GM12874 (cell line): ENCODE measurements around the gene SLC29A2.
A peak's percentile ranks its signal among the peaks of the same experiment; 100 is the strongest.

ENCODE experiments used
- TF ChIP-seq, protein P1 (sequence below): IDR thresholded peaks from 2 replicates; pipeline ENCODE4 v1.5.1; 2011; ENCODE audit warnings: low read depth, mild to moderate bottlenecking, control low read depth, low read length, moderate library complexity; ENCODE audit not compliant: insufficient read depth

Gene SLC29A2

DNA sequence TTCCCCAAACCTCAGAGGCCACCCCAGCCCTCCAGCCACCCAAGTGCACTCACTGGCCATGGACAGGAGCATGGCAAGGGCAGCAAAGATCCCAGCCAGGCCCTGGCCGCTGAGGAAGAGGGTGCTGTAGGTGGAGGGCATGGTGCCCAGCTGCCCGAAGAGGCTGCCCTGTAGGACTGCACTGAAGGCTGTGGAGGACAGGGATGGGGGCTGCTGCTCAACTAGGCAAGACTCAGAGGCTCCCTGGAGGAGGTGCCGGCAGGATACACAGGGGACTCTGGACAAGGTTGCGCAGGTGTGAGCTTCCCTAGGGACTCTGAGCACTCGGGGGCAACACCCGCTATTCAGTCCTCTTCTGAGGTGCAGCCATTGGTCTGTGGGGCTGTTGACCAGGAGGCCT, 3.1 kb downstream of the SLC29A2 start:
- TF ChIP-seq, protein P1, sequence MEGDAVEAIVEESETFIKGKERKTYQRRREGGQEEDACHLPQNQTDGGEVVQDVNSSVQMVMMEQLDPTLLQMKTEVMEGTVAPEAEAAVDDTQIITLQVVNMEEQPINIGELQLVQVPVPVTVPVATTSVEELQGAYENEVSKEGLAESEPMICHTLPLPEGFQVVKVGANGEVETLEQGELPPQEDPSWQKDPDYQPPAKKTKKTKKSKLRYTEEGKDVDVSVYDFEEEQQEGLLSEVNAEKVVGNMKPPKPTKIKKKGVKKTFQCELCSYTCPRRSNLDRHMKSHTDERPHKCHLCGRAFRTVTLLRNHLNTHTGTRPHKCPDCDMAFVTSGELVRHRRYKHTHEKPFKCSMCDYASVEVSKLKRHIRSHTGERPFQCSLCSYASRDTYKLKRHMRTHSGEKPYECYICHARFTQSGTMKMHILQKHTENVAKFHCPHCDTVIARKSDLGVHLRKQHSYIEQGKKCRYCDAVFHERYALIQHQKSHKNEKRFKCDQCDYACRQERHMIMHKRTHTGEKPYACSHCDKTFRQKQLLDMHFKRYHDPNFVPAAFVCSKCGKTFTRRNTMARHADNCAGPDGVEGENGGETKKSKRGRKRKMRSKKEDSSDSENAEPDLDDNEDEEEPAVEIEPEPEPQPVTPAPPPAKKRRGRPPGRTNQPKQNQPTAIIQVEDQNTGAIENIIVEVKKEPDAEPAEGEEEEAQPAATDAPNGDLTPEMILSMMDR: no peak

DNA sequence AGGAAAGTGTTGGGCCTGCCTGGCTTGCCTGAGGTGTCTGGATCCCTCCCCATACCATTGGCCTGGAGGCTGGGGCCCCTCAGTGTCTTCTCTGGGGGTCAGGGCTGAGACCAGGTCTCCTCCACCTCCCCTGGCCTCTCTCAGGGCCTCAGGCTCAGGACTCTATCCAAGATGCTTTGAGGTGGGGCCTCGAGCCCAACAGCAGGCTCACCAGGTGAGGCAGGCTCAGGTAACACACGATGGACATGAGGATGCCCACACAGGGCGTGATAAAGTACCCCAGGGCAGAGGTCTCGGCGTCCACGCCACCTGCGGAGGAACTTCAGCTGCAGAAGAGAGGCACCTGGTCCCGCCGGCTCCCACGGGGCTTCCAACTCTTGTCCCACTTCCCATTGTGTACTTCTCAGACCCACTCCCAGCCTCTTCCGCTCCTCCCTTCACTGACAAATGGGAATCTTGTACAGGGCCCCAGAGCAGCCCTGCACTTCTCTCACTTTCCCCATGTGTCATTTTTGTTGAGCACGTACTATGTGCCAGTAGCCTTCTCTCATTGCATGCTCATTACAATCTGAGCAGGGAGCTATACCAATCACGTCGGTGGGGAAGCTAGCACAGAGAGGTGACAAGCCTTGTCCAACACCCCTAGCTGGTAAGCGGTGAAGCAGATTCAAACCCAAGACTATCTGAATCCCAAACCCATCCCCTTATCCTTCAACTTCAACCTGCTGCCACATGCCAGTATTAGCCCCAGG, 3.8 kb downstream of the SLC29A2 start:
- TF ChIP-seq, protein P1: no peak

DNA sequence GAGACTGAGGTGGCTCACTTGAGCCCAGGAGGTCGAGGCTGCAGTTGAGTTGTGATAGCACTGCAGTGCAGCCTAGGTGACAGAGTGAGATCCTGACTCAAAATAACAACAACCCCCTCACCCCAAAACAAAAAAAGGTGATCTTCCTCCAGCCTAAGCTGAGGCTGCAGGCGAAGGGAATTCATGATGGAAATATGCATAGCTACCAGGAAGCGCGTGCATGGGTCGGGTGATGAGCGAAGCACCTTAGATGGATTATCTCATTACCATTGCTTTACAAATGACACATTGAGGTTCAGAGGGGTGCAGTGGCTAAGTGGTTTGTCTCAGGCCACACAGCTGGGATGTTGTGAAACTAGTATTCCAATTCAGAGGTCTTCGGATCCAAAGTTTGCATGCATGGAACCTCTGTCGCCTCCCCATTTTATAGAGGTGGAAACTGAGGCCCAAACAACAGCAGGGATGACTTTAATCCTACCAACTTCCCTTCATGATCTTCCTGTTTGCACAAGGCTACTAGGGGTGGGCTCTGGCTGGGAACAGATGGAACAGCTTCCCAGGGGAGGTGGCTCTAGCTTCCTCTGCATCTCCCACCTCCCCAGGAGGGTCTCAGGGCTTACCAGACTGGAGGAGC, 4.6 kb downstream of the SLC29A2 start:
- TF ChIP-seq, protein P1: no peak

DNA sequence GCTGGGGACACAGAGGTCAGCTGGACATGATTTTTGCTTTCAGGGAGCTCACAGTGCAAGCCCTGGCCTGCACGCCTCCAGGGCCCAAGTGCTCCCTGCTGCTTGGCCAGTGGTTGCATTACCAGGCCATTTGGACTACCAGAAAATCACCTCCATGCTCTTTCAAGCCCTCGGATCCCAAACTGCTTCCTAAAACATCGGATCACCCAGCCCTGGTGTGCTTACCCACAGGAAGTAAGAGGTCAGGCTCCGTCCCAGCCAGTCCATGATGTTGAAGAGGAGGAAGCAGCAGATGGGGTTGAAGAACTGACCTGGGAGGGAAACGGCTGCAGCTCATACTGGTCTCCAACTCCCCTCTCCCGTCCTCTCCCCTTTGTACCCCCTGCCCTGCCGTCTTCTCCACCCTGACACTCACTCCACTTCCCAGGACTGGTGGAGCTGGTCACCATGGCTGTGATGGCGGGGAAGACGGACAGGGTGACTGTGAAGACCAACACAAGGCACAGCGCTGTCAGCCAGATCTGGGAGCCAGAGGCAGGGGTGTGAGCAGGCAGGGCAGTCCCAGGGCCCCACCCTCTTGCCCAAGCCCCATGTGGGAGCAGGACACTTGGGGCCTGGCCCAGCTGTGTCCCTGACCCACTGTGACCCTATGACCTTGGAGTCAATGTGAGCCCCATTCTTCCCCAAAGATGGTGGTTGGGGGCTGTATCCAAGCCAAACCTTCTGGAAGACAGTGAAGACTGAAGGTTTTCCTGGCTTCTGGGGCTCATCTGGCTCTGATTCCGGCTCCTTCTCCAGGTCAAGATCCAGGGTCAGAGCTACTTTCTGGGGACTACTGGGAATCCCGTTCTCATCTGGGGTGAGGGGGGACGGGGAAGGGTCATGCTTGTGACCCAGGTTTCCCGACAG, 5.6 kb downstream of the SLC29A2 start:
- TF ChIP-seq, protein P1: no peak

DNA sequence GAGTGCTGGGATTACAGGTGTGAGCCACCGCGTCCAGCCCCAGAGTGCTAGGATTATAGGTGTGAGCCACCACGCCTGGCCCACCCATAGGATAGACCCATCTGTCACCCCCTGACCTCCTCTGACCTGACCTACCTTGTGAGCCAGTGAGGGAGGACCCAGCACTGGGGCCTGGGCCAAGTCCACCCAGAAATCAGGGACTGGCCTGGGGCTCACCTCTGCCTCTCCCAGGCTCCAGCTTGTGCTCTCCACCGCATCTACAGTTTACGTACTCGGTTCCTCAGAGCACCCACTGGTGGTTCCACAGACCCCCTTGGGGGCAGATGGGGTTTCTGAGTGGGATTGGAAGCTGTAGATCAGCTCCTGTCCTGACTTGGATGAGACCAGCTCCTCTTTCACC, 6.4 kb downstream of the SLC29A2 start:
- TF ChIP-seq, protein P1: no peak

DNA sequence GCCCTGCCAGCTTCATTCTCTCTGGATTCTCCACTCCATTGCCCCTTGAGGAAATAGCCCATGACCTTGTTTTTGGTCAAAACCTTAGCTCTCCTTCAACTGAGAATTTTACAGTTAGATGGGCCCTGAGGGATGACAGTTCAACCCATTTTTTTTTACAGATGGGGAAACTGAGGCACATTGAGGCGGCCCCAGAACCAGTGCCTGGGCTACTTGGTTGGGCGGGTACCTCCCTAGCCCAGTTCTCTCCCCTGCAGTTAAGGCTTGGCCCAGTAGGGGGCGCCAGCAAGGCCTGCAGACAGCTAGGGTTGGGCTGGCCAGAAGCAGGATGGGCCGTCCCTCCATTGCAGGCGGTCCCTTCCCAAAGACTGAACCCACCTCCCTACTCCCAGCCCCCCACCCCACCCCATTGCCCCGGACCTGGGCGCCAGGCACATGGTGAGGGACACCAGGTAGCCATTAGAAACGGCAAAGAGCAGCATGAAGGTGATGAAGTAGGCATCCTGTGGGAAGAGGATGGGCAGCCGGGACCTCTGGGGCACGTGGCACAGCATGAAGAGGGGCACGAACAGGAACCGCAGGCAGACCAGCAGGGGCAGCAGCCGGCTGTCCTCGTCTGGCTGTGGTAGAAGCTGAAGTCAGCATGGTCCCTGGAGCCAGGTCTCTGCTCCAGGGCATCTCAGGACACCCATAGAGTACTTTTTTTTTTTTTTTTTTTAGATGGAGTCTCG, 7.6 kb downstream of the SLC29A2 start:
- TF ChIP-seq, protein P1: peak; percentile 95
